ENCODE data around the gene GRAP2. TPM values are rescaled to one million over a fixed set of nuclear protein-coding genes. Genes with fewer than 3 reads are reported as not detected.

GRAP2 gene
- 0.08 TPM for polyA plus RNA-seq (2012; ENCODE audit: insufficient read length, low read depth)

DNA sequence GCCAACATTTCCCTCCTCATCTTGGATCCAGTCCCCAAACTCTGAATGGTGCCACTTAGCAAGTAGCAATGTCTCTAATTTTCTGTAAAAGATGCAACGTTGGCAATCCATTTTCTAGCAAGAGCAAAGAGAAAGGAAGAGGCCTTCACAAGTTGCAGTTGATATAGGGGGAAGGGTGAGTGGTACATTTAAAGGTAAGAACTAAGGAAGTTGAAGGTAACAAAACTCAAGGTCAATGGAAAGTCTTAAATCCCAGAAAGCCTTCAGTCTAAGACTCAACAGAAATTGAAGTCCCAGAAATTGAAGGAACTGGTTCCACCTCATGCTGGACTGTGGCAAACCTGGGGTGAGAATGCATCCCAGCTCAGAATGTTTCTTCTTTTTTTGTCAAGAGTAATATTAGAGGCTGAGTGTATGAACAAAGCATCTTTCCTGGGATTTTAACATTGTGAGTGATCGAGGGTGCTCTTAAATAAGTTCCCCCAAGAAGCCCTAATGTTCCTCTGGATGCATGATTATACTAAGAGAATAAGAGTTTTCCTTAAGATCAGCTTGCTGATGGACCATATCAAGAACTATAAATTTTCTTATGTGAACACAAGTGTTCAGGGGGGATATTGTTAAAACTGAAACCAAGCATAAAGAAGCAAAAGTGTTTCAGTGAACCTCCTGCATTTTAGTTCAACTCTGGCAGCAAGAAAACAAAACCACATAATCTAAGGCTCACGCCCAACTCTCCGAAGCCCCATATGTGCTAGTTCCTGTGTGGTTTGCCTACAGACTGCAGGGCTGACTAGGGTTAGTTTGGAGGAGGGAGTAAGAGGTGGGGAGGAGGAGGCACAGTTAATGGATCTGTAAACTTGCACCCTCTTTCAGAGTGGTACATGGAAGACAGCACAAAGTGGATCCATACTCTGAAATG, at the start of gene GRAP2:
TSS of gene GRAP2 (plus strand) at position 779 of the 922 bp plus-strand sequence. CDS start 46,023 bp downstream, outside the sequence.
- TF ChIP-seq, protein P1, sequence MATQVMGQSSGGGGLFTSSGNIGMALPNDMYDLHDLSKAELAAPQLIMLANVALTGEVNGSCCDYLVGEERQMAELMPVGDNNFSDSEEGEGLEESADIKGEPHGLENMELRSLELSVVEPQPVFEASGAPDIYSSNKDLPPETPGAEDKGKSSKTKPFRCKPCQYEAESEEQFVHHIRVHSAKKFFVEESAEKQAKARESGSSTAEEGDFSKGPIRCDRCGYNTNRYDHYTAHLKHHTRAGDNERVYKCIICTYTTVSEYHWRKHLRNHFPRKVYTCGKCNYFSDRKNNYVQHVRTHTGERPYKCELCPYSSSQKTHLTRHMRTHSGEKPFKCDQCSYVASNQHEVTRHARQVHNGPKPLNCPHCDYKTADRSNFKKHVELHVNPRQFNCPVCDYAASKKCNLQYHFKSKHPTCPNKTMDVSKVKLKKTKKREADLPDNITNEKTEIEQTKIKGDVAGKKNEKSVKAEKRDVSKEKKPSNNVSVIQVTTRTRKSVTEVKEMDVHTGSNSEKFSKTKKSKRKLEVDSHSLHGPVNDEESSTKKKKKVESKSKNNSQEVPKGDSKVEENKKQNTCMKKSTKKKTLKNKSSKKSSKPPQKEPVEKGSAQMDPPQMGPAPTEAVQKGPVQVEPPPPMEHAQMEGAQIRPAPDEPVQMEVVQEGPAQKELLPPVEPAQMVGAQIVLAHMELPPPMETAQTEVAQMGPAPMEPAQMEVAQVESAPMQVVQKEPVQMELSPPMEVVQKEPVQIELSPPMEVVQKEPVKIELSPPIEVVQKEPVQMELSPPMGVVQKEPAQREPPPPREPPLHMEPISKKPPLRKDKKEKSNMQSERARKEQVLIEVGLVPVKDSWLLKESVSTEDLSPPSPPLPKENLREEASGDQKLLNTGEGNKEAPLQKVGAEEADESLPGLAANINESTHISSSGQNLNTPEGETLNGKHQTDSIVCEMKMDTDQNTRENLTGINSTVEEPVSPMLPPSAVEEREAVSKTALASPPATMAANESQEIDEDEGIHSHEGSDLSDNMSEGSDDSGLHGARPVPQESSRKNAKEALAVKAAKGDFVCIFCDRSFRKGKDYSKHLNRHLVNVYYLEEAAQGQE (IDR thresholded peaks at IDR 0.05; ENCODE audit: insufficient read depth in 1 of 2, low read depth in 2 of 2, low read length in 2 of 2): no peak
- TF ChIP-seq FOXP2 (optimal IDR thresholded peaks at IDR 0.05; ENCODE audit: borderline replicate concordance, extremely low read depth, extremely low read length, insufficient read depth): no peak
- TF ChIP-seq POLR2AphosphoS5 (IDR thresholded peaks at IDR 0.05; ENCODE audit: low read depth, low read length): no peak
- no peak for TF ChIP-seq SIN3A (IDR thresholded peaks at IDR 0.05; ENCODE audit: borderline replicate concordance, insufficient read depth, low read length)
- no peak for TF ChIP-seq TAF1 (IDR thresholded peaks at IDR 0.05; ENCODE audit: borderline replicate concordance, insufficient read depth, low read length)

DNA sequence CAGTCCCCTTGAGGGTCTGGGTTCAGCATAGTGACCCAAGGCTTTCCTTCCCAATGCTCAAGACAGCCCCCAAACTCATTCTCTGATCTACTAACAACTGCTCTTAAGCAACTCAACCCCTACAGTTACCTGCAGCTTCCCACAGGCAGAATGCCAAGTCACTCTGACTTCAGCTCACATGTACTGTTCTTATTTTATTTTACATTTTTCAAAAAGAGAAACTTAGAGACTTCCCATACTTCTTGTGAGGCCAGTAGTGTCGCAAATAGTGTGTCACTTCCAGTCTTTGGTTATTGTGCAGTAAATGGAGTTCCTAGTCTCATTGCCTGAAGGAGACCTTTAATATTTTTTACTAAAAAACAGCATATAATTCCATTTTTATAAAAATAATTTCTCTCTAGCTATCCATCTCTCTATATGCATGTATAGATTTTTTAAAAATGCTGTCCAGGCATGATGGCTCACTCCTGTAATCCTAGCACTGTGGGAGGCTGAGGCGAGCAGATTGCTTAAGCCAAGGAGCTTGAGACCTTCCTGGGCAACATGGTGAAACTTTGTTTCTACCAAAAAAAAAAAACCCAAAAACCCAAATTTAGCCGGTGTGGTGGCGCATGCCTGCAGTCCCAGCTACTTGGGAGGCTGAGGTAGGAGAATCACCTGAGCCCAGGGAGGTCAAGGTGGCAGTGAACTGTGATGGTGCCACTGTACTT, 49.1 kb upstream of the GRAP2 start:
- TF ChIP-seq POLR2AphosphoS5 (IDR thresholded peaks at IDR 0.05; ENCODE audit: low read depth, low read length) (no peak), TAF1 (IDR thresholded peaks at IDR 0.05; ENCODE audit: borderline replicate concordance, insufficient read depth, low read length) (no peak), FOXP2 (optimal IDR thresholded peaks at IDR 0.05; ENCODE audit: borderline replicate concordance, extremely low read depth, extremely low read length, insufficient read depth) (no peak), SIN3A (IDR thresholded peaks at IDR 0.05; ENCODE audit: borderline replicate concordance, insufficient read depth, low read length) (no peak)
- TF ChIP-seq, protein P1 (IDR thresholded peaks at IDR 0.05; ENCODE audit: insufficient read depth in 1 of 2, low read depth in 2 of 2, low read length in 2 of 2): no peak

DNA sequence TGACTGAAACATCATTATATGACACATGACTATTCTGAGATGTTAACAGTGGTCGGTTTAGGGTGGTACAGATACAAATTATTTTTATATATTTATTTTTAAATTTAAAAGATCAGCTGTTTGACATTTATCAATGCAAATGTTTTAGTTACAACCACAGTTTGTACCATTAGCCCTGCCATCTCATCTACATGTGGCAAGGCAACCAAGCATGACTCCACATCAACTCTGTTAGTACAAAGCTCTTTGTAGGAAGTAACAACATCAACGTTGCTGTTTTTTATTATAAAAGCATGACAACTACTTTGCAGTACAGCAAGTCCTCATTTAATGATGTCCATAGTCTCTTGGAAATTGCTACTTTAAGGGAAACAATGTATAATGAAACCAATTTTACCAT, 48.1 kb upstream of the GRAP2 start:
- TF ChIP-seq SIN3A (IDR thresholded peaks at IDR 0.05; ENCODE audit: borderline replicate concordance, insufficient read depth, low read length) (no peak), POLR2AphosphoS5 (IDR thresholded peaks at IDR 0.05; ENCODE audit: low read depth, low read length) (no peak), TAF1 (IDR thresholded peaks at IDR 0.05; ENCODE audit: borderline replicate concordance, insufficient read depth, low read length) (no peak), FOXP2 (optimal IDR thresholded peaks at IDR 0.05; ENCODE audit: borderline replicate concordance, extremely low read depth, extremely low read length, insufficient read depth) (no peak)
- TF ChIP-seq, protein P1 (IDR thresholded peaks at IDR 0.05; ENCODE audit: insufficient read depth in 1 of 2, low read depth in 2 of 2, low read length in 2 of 2): no peak

DNA sequence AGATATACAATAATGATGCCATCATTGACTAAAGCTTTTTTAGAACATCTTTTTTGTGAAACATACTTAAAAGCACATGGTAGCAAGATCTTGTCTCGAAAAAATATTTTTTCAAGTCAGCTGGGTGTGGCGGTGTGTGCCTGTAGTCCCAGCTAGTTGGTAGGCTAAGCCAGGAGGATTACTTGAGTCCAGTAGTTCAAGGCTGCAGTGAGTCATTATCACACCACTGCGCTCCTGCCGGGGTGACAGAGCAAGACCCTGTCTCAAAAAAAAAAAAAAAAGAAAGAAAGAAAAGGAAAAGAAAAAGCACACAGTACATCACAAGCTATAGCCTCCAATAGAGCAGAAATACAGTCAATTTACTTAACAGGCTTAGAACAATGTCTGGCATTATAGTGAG, 44.3 kb upstream of the GRAP2 start:
- TF ChIP-seq, protein P1 (IDR thresholded peaks at IDR 0.05; ENCODE audit: insufficient read depth in 1 of 2, low read depth in 2 of 2, low read length in 2 of 2): no peak
- TF ChIP-seq SIN3A (IDR thresholded peaks at IDR 0.05; ENCODE audit: borderline replicate concordance, insufficient read depth, low read length) (no peak), TAF1 (IDR thresholded peaks at IDR 0.05; ENCODE audit: borderline replicate concordance, insufficient read depth, low read length) (no peak), POLR2AphosphoS5 (IDR thresholded peaks at IDR 0.05; ENCODE audit: low read depth, low read length) (no peak), FOXP2 (optimal IDR thresholded peaks at IDR 0.05; ENCODE audit: borderline replicate concordance, extremely low read depth, extremely low read length, insufficient read depth) (no peak)
